NCI-H146 treated with DMSO at 0.1 percent for 48 hours (cell line): ENCODE measurements around the gene GHR.

Experiments
- DNase-seq: peaks from one replicate; lab custom pipeline; 2025; ENCODE audit not compliant: unreplicated experiment; lab: John Stamatoyannopoulos, UW

The GHR gene

GRCh38 chr5:42515504-42515903 lies 92.3 kb downstream of the GHR start:
- DNase-seq: no peak

- no peak for DNase-seq
Measured at GRCh38 chr5:42516282-42517042, 93.2 kb downstream of the GHR start.

- DNase-seq: no peak
Measured at GRCh38 chr5:42517164-42517563, 93.9 kb downstream of the GHR start.

- no peak for DNase-seq
Measured at GRCh38 chr5:42518595-42519221, 95.5 kb downstream of the GHR start.

- DNase-seq: no peak
Measured at GRCh38 chr5:42520203-42520602, 97.0 kb downstream of the GHR start.

- no peak for DNase-seq
Measured at GRCh38 chr5:42520957-42521356, 97.7 kb downstream of the GHR start.

- DNase-seq: no peak
Measured at GRCh38 chr5:42521406-42521805, 98.2 kb downstream of the GHR start.

- DNase-seq: no peak
Measured at GRCh38 chr5:42522783-42523182, 99.5 kb downstream of the GHR start.

GRCh38 chr5:42526179-42526578 lies 102.9 kb downstream of the GHR start:
- no peak for DNase-seq

- DNase-seq: no peak
Measured at GRCh38 chr5:42531611-42532010, 108.4 kb downstream of the GHR start.

GRCh38 chr5:42542106-42542505 lies 118.9 kb downstream of the GHR start:
- no peak for DNase-seq

- no peak for DNase-seq
Measured at GRCh38 chr5:42543774-42544173, 120.5 kb downstream of the GHR start.

GRCh38 chr5:42545038-42545437 lies 121.8 kb downstream of the GHR start:
- DNase-seq: no peak

GRCh38 chr5:42547141-42547540 lies 123.9 kb downstream of the GHR start:
- no peak for DNase-seq

GRCh38 chr5:42547894-42548293 lies 124.7 kb downstream of the GHR start:
- no peak for DNase-seq

- DNase-seq: no peak
Measured at GRCh38 chr5:42552597-42552996, 129.4 kb downstream of the GHR start.

GRCh38 chr5:42553461-42553860 lies 130.2 kb downstream of the GHR start:
- no peak for DNase-seq

- DNase-seq: no peak
Measured at GRCh38 chr5:42555010-42555409, 131.8 kb downstream of the GHR start.

- DNase-seq: no peak
Measured at GRCh38 chr5:42555797-42556196, 132.6 kb downstream of the GHR start.

GRCh38 chr5:42557689-42558088 lies 134.4 kb downstream of the GHR start:
- DNase-seq: no peak

GRCh38 chr5:42561656-42562055 lies 138.4 kb downstream of the GHR start:
- DNase-seq: no peak

GRCh38 chr5:42564689-42565356 lies 141.6 kb downstream of the GHR start:
- DNase-seq: no peak
